Fibroblast of gingiva (primary cell): ENCODE data around the gene TUBB2A.
A peak's percentile ranks its signal among the peaks of the same experiment; 100 is the strongest.
"Not testable (repeated sequence)": the region's sequence is repeated elsewhere in the genome, so short reads cannot be mapped to it uniquely, and the experiment has no call there.

Experiments
- DNase-seq: peaks from one replicate; pipeline ENCODE4 v3.0.0-alpha.2; 2011; ENCODE audit warnings: low read depth

The TUBB2A gene

GRCh38 chr6:3179945-3180344 is 22.6 kb upstream of the TUBB2A start:
- not testable (repeated sequence) for DNase-seq

- DNase-seq = not testable (repeated sequence)
Observed at GRCh38 chr6:3178666-3179065, 21.3 kb upstream of the TUBB2A start.

- peak; percentile 76 for DNase-seq
Observed at GRCh38 chr6:3176562-3177355, 19.4 kb upstream of the TUBB2A start.

GRCh38 chr6:3175715-3176402 is 18.5 kb upstream of the TUBB2A start:
- DNase-seq = no peak

GRCh38 chr6:3173636-3174089 is 16.3 kb upstream of the TUBB2A start:
- not testable (repeated sequence) for DNase-seq

GRCh38 chr6:3172789-3173188 is 15.4 kb upstream of the TUBB2A start:
- DNase-seq = not testable (repeated sequence)

GRCh38 chr6:3171313-3172175 is 14.2 kb upstream of the TUBB2A start:
- not testable (repeated sequence) for DNase-seq

GRCh38 chr6:3170676-3171075 is 13.3 kb upstream of the TUBB2A start:
- not testable (repeated sequence) for DNase-seq

GRCh38 chr6:3168046-3168445 is 10.7 kb upstream of the TUBB2A start:
- not testable (repeated sequence) for DNase-seq

GRCh38 chr6:3166535-3167225 is 9.3 kb upstream of the TUBB2A start:
- not testable (repeated sequence) for DNase-seq

GRCh38 chr6:3165631-3166534 is 8.5 kb upstream of the TUBB2A start:
- DNase-seq = peak; percentile 24

- no peak for DNase-seq
Observed at GRCh38 chr6:3164388-3164787, 7.0 kb upstream of the TUBB2A start.

GRCh38 chr6:3163248-3163594 is 5.9 kb upstream of the TUBB2A start:
- DNase-seq = no peak

- DNase-seq = peak; percentile 76
Observed at GRCh38 chr6:3162565-3163247, 5.4 kb upstream of the TUBB2A start.

GRCh38 chr6:3162067-3162497 is 4.7 kb upstream of the TUBB2A start:
- peak; percentile 16 for DNase-seq

GRCh38 chr6:3159805-3160781 is 2.7 kb upstream of the TUBB2A start:
- DNase-seq = no peak

- peak; percentile 24 for DNase-seq
Observed at GRCh38 chr6:3156184-3157130, 887 bp downstream of the TUBB2A start.

- not testable (repeated sequence) for DNase-seq
Observed at GRCh38 chr6:3155416-3155815, 1.9 kb downstream of the TUBB2A start.
